HL-60/S4 treated with retinoic acid at 250 ng/mL for 4 days and 3 days (cell line): ENCODE measurements around the gene CGN.

Source experiments
- in situ Hi-C: fragments of 300-500 bp; cut with MboI; formaldehyde crosslinking; loops from 2 replicates; pipeline ENCODE4 v1.7.0; 2022; ENCODE audit warnings: low sequenced_read_pairs

CGN gene

GRCh38 chr1:151499365-151499764 is 11.8 kb upstream of the CGN start:
- in situ Hi-C loops, result no loop called here

GRCh38 chr1:151499930-151500329 is 11.3 kb upstream of the CGN start:
- in situ Hi-C loops, result no loop called here

- in situ Hi-C loops, result no loop called here
Measured at GRCh38 chr1:151501474-151501873, 9.7 kb upstream of the CGN start.

- in situ Hi-C loops, result no loop called here
Measured at GRCh38 chr1:151502035-151502700, 9.0 kb upstream of the CGN start.

GRCh38 chr1:151502859-151503780 is 8.1 kb upstream of the CGN start:
- in situ Hi-C loops, result no loop called here

GRCh38 chr1:151504252-151504651 is 6.9 kb upstream of the CGN start:
- in situ Hi-C loops, result no loop called here

- in situ Hi-C loops, result no loop called here
Measured at GRCh38 chr1:151504759-151505158, 6.4 kb upstream of the CGN start.

GRCh38 chr1:151508833-151509232 is 2.4 kb upstream of the CGN start:
- in situ Hi-C loops, result no loop called here

GRCh38 chr1:151509350-151510019 is 1.7 kb upstream of the CGN start:
- in situ Hi-C loops, result no loop called here

GRCh38 chr1:151510020-151510405 is 1.2 kb upstream of the CGN start:
- in situ Hi-C loops, result no loop called here

GRCh38 chr1:151510614-151510956 is 602 bp upstream of the CGN start:
- in situ Hi-C loops, result no loop called here

- in situ Hi-C loops, result no loop called here
Measured at GRCh38 chr1:151511636-151512215, 539 bp downstream of the CGN start.

GRCh38 chr1:151512326-151512725 is 1.1 kb downstream of the CGN start:
- in situ Hi-C loops, result no loop called here

GRCh38 chr1:151512801-151513625 is 1.8 kb downstream of the CGN start:
- in situ Hi-C loops, result no loop called here

GRCh38 chr1:151513626-151514121 is 2.5 kb downstream of the CGN start:
- in situ Hi-C loops, result no loop called here

- in situ Hi-C loops, result no loop called here
Measured at GRCh38 chr1:151514366-151514765, 3.2 kb downstream of the CGN start.

GRCh38 chr1:151515265-151515664 is 4.1 kb downstream of the CGN start:
- in situ Hi-C loops, result no loop called here

GRCh38 chr1:151516031-151516511 is 4.9 kb downstream of the CGN start:
- in situ Hi-C loops, result no loop called here

GRCh38 chr1:151518431-151518830 is 7.2 kb downstream of the CGN start:
- in situ Hi-C loops, result no loop called here

GRCh38 chr1:151518936-151519335 is 7.7 kb downstream of the CGN start:
- in situ Hi-C loops, result no loop called here
